IMR-90 (cell line): ENCODE results near the gene SLC1A7. TPM values are rescaled to one million over a fixed set of nuclear protein-coding genes. Genes with fewer than 3 reads are reported as not detected.
A peak's percentile ranks its signal among the peaks of the same experiment; 100 is the strongest.

Experiments
- ATAC-seq: fragments of 200-7000 bp; cut with Tn5 transposase; 2 replicates; pipeline ENCODE4 v1.9.1; 2020; ENCODE audit warnings: low read depth, mild to moderate bottlenecking, moderate library complexity
- BruUV-seq: library from RNA; stranded (reverse); fragments of 400-500 nt; replicated peaks from 2 replicates; lab custom pipeline; 2021; lab: Mats Ljungman, UMichigan
- CTCF ChIA-PET: fragments of 300-600 bp; formaldehyde crosslinking; extraction: SDS; loops from one replicate; lab custom pipeline; 2021; ENCODE audit warnings: antibody characterized with exemption; lab: Yijun Ruan, JAX
- POLR2A ChIA-PET: fragments of 300-600 bp; sonication (Branson Sonifier 250); formaldehyde crosslinking; loops from one replicate; lab custom pipeline; 2022; ENCODE audit warnings: antibody characterized with exemption; ENCODE audit not compliant: unreplicated experiment; lab: Charles Lee
- DNase-seq: peaks from one replicate; pipeline ENCODE4 v3.0.0; 2013
- H2AFZ ChIP-seq: replicated peaks from 2 replicates; pipeline ENCODE3; 2013; ENCODE audit warnings: low read length, mild to moderate bottlenecking; ENCODE audit not compliant: poor library complexity
- H2AK5ac ChIP-seq: 2 replicates; pipeline ENCODE4 v1.6.1; 2013; ENCODE audit warnings: low read depth, low read length, inconsistent platforms
- H2AK9ac ChIP-seq: replicated peaks from 2 replicates; pipeline ENCODE3; 2013; ENCODE audit warnings: mild to moderate bottlenecking, low read depth, low read length, moderate library complexity; ENCODE audit not compliant: poor library complexity
- H2BK120ac ChIP-seq: 2 replicates; pipeline ENCODE4 v1.6.1; 2013; ENCODE audit warnings: low read depth, low read length, inconsistent platforms
- H2BK15ac ChIP-seq: 3 replicates; pipeline ENCODE4 v1.6.1; 2013; ENCODE audit warnings: low read depth, low read length, inconsistent platforms
- H2BK20ac ChIP-seq: 2 replicates; pipeline ENCODE4 v1.6.1; 2013; ENCODE audit warnings: low read depth, mild to moderate bottlenecking, inconsistent platforms, low read length, moderate library complexity
- H2BK5ac ChIP-seq: 2 replicates; pipeline ENCODE4 v1.6.1; 2013; ENCODE audit warnings: mild to moderate bottlenecking, low read depth, low read length, inconsistent platforms; ENCODE audit not compliant: poor library complexity, severe bottlenecking
- H3K14ac ChIP-seq: replicated peaks from 2 replicates; pipeline ENCODE4 v1.6.1; 2013; ENCODE audit warnings: low read depth, low read length, inconsistent platforms
- H3K18ac ChIP-seq: 2 replicates; pipeline ENCODE4 v1.6.1; 2013; ENCODE audit warnings: low read depth, low read length, control low read depth
- H3K23ac ChIP-seq: 2 replicates; pipeline ENCODE4 v1.6.1; 2013; ENCODE audit warnings: low read depth, low read length, inconsistent platforms
- H3K27ac ChIP-seq: 2 replicates; pipeline ENCODE4 v1.5.1; 2013; ENCODE audit warnings: mild to moderate bottlenecking, control low read depth, low read length; ENCODE audit not compliant: insufficient read depth
- H3K27me3 ChIP-seq: 2 replicates; pipeline ENCODE4 v1.6.1; 2013; ENCODE audit warnings: low read length; ENCODE audit not compliant: control insufficient read depth, insufficient read depth
- H3K36me3 ChIP-seq: 2 replicates; pipeline ENCODE4 v1.6.1; 2013; ENCODE audit warnings: low read length, mixed read lengths; ENCODE audit not compliant: control insufficient read depth, insufficient read depth
- H3K4ac ChIP-seq: 2 replicates; pipeline ENCODE4 v1.6.1; 2013; ENCODE audit warnings: low read depth, low read length, inconsistent platforms
- H3K4me1 ChIP-seq: 2 replicates; pipeline ENCODE4 v1.6.1; 2013; ENCODE audit warnings: low read length, mixed read lengths; ENCODE audit not compliant: control insufficient read depth, insufficient read depth
- H3K4me2 ChIP-seq: 2 replicates; pipeline ENCODE4 v1.6.1; 2013; ENCODE audit warnings: low read depth, mild to moderate bottlenecking, control low read depth, low read length, moderate library complexity
- H3K4me3 ChIP-seq: 2 replicates; pipeline ENCODE4 v1.5.1; 2013; ENCODE audit warnings: low read depth, mild to moderate bottlenecking, control low read depth, low read length, moderate library complexity; ENCODE audit not compliant: insufficient read depth
- H3K56ac ChIP-seq: 2 replicates; pipeline ENCODE4 v1.6.1; 2013; ENCODE audit warnings: low read length, inconsistent platforms; ENCODE audit not compliant: insufficient read depth; ENCODE audit errors: extremely low read depth
- H3K79me1 ChIP-seq, 2 experiments: 2 replicates each; pipeline ENCODE4 v1.6.1; 2013; ENCODE audit warnings: low read length in 2 of 2, inconsistent platforms in 1 of 2, low read depth in 1 of 2
- H3K9ac ChIP-seq: 2 replicates; pipeline ENCODE4 v1.6.1; 2013; ENCODE audit warnings: low read depth, low read length, control low read depth
- H3K9me1 ChIP-seq: 2 replicates; pipeline ENCODE4 v1.6.1; 2013; ENCODE audit warnings: low read length, inconsistent platforms; ENCODE audit not compliant: insufficient read depth
- H3K9me3 ChIP-seq: 2 replicates; pipeline ENCODE4 v1.6.1; 2013; ENCODE audit warnings: low read length; ENCODE audit not compliant: control insufficient read depth, insufficient read depth
- H4K20me1 ChIP-seq: 2 replicates; pipeline ENCODE4 v1.6.1; 2013; ENCODE audit warnings: low read length, inconsistent platforms; ENCODE audit not compliant: insufficient read depth
- H4K5ac ChIP-seq: 2 replicates; pipeline ENCODE4 v1.6.1; 2013; ENCODE audit warnings: mild to moderate bottlenecking, low read depth, low read length, control low read depth
- H4K8ac ChIP-seq, 2 experiments: 2 replicates each; pipeline ENCODE4 v1.6.1; 2013; ENCODE audit warnings: low read depth in 2 of 2, low read length in 2 of 2, control low read depth in 1 of 2, inconsistent platforms in 1 of 2
- H4K91ac ChIP-seq: 2 replicates; pipeline ENCODE4 v1.6.1; 2013; ENCODE audit warnings: low read depth, low read length, inconsistent platforms; ENCODE audit not compliant: insufficient read depth
- MAZ ChIP-seq: IDR thresholded peaks from 2 replicates; pipeline ENCODE4 v1.6.1; 2012; ENCODE audit warnings: low read depth, mild to moderate bottlenecking, low read length, improper control_type of control experiment, moderate library complexity, borderline replicate concordance
- RAD21 ChIP-seq: IDR thresholded peaks from 2 replicates; pipeline ENCODE4 v1.6.1; 2012; ENCODE audit warnings: low read length, improper control_type of control experiment
- SMC3 ChIP-seq: fragments of 150-350 bp; IDR thresholded peaks from 2 replicates; pipeline ENCODE4 v1.6.1; 2016; ENCODE audit warnings: low read depth, mild to moderate bottlenecking, antibody characterized with exemption, low read length, moderate library complexity
- WGBS, 2 experiments: methylation state at CpG; one replicate each; pipeline versions ENCODE4 v1.1.5 to v1.1.7; 2013; ENCODE audit warnings: missing lambda C conversion rate in 2 of 2; ENCODE audit not compliant: insufficient read length in 1 of 2; ENCODE audit errors: extremely low coverage in 2 of 2; 5-methylcytosine and 5-hydroxymethylcytosine counted together
- dilution Hi-C: fragments of 300-500 bp; cut with HindIII; formaldehyde crosslinking; loops from one replicate; pipeline ENCODE4 v1.14.3; 2018; ENCODE audit warnings: low sequenced_read_pairs; ENCODE audit not compliant: unreplicated experiment
- in situ Hi-C: fragments of 300-500 bp; cut with MboI; formaldehyde crosslinking; loops from 3 replicates; pipeline ENCODE4 v1.14.3; 2019; ENCODE audit warnings: low sequenced_read_pairs, inconsistent platforms, mixed read lengths
- intact Hi-C: fragments of 100-400 bp; cut with micrococcal nuclease; formaldehyde crosslinking; loops from 2 replicates; pipeline ENCODE4 v1.10.0; 2022
- polyA plus RNA-seq, 3 experiments: library from polyadenylated mRNA; depleted of rRNA; stranded (reverse); fragments of >200 nt; gene quantifications; 2 replicates each; pipeline ENCODE4 v1.2.3, GENCODE V29; 2012; ENCODE audit warnings: low replicate concordance in 1 of 3
- total RNA-seq: library from RNA; depleted of rRNA; stranded (reverse); fragments of >200 nt; gene quantifications from 2 replicates; pipeline ENCODE4 v1.2.3, GENCODE V29; 2012
- TF ChIP-seq, protein P1 (sequence below): conservative IDR thresholded peaks from 2 replicates; pipeline ENCODE4 v1.5.1; 2012; ENCODE audit warnings: mild to moderate bottlenecking, low read depth, low read length, improper control_type of control experiment

SLC1A7 gene
- total and polyA plus RNA-seq, 2 of the 4 experiments (the other 2 are of a cell fraction), result 0.05 TPM; not detected in 1

DNA sequence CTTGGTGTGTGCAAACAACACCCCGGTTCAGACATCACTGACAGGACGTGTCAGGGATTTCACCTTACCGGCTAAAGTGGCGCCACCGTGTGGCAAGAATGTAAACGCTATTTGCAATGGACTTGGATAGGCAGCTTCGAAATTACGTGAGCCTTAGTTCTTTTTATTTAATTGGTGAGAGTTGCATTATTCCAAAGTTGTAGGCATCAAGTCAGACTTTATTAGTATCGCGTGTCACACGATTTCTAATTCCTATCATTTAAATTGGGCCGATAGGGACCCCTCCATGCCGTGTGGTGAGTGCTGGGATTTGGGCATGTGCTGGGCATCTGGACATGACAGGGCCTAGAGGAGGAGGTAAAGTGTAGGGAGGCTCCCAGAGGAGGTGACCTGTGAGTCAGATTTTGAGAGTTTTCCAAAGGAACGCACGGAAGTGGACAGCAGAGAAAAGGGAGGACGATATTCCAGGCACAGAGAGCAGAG, 39.7 kb upstream of the SLC1A7 start:
- ATAC-seq (no peak), DNase-seq (peak; percentile 67)
- peaks cover 44% of the 10 kb centered on the region for H3K4me1 ChIP-seq
- no peaks in the 10 kb centered on the region for H3K36me3 ChIP-seq
- peak overlapping the region; percentile 93 for H2BK5ac ChIP-seq
- no peaks in the 10 kb centered on the region for H4K20me1 ChIP-seq
- H3K4ac ChIP-seq, result peak overlapping the region; percentile 97
- H2BK120ac ChIP-seq, result peak overlapping the region; percentile 98
- BruUV-seq, result no TSS peak
- intact Hi-C loops (loop anchor here (2.0 to 10.0 kb wide), 4 partner anchors 75 to 480 kb away; partner anchors contain the start of genes ECHDC2, PODN and SCP2), in situ Hi-C loops (loop anchor here (10.0 kb wide), 2 partner anchors 277 to 477 kb away; no protein-coding TSS in a partner anchor), dilution Hi-C loops (no loop called here)
- H2BK15ac ChIP-seq, result peak overlapping the region; percentile 97; the same call in 2 of the 3 replicates
- H2AK5ac ChIP-seq, result peak overlapping the region; percentile 97
- TF ChIP-seq SMC3, result peak; percentile 42
- peak; percentile 45; the same call in 1 of the 2 replicates for TF ChIP-seq RAD21
- TF ChIP-seq, protein P1, sequence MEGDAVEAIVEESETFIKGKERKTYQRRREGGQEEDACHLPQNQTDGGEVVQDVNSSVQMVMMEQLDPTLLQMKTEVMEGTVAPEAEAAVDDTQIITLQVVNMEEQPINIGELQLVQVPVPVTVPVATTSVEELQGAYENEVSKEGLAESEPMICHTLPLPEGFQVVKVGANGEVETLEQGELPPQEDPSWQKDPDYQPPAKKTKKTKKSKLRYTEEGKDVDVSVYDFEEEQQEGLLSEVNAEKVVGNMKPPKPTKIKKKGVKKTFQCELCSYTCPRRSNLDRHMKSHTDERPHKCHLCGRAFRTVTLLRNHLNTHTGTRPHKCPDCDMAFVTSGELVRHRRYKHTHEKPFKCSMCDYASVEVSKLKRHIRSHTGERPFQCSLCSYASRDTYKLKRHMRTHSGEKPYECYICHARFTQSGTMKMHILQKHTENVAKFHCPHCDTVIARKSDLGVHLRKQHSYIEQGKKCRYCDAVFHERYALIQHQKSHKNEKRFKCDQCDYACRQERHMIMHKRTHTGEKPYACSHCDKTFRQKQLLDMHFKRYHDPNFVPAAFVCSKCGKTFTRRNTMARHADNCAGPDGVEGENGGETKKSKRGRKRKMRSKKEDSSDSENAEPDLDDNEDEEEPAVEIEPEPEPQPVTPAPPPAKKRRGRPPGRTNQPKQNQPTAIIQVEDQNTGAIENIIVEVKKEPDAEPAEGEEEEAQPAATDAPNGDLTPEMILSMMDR, result peak; percentile 55
- TF ChIP-seq MAZ, result no peak
- ChIA-PET POLR2A (no interaction called here), CTCF (interaction anchor here (0.6 to 1.0 kb wide), 2 partner anchors 47 to 70 kb away, joined by 3 read pairs; no protein-coding TSS in a partner anchor)
- no peak overlapping the region for H3K4me2 ChIP-seq
- peak overlapping the region; percentile 59 to 90; a peak in 3 of 4 replicates for H4K8ac ChIP-seq
- no peaks in the 10 kb centered on the region for H3K9me3 ChIP-seq
- no peaks in the 10 kb centered on the region for H3K27me3 ChIP-seq
- H3K79me1 ChIP-seq, result peaks cover 0 to 5% of the 10 kb centered on the region in 2 experiments; a peak in 2 of 4 replicates
- peak overlapping the region; percentile 97 for H3K14ac ChIP-seq
- H3K27ac ChIP-seq, result peak overlapping the region; percentile 98; the same call in 1 of the 2 replicates
- H3K9me1 ChIP-seq, result peaks cover 53% of the 10 kb centered on the region
- H2AK9ac ChIP-seq, result peak overlapping the region; percentile 33
- peak overlapping the region; percentile 92 for H4K5ac ChIP-seq
- 26% methylated on average over 7 of the region's 16 CpGs; no CpG with 5 or more reads in 1 of the 2 experiments for WGBS, 2 experiments
- H3K56ac ChIP-seq, result peak overlapping the region; percentile 52; the same call in 1 of the 2 replicates
- peak overlapping the region; percentile 91 for H4K91ac ChIP-seq
- H3K23ac ChIP-seq, result peak overlapping the region; percentile 97
- peak overlapping the region; percentile 76 for H2BK20ac ChIP-seq
- no peak overlapping the region for H3K4me3 ChIP-seq
- no peak overlapping the region for H3K9ac ChIP-seq
- peak overlapping the region; percentile 67 for H2AFZ ChIP-seq
- H3K18ac ChIP-seq, result peak overlapping the region; percentile 59
